Neural progenitor cell (in vitro differentiated cells): Measurements from ENCODE around the gene PANK4. TPM values are rescaled to one million over a fixed set of nuclear protein-coding genes. Genes with fewer than 3 reads are reported as not detected.

Source experiments
- DNase-seq: peaks from one replicate; pipeline ENCODE4 v3.0.0-alpha.2; 2016; ENCODE audit warnings: low spot score
- H2AFZ ChIP-seq: fragments of 200-600 bp; sonication (generic); replicated peaks from 2 replicates; pipeline ENCODE4 v1.6.1; 2016; ENCODE audit warnings: antibody characterized with exemption
- H3F3A ChIP-seq: fragments of 200-600 bp; sonication (generic); 2 replicates; pipeline ENCODE4 v1.6.1; 2016; ENCODE audit warnings: antibody characterized with exemption, low read depth
- H3K27ac ChIP-seq: fragments of 200-600 bp; sonication (generic); 2 replicates; pipeline ENCODE4 v1.5.1; 2016; ENCODE audit warnings: mild to moderate bottlenecking
- H3K27me3 ChIP-seq: fragments of 200-600 bp; sonication (generic); 2 replicates; pipeline ENCODE4 v1.6.1; 2016; ENCODE audit warnings: mild to moderate bottlenecking, moderate library complexity
- H3K36me3 ChIP-seq: fragments of 200-600 bp; sonication (generic); 2 replicates; pipeline ENCODE4 v1.5.1; 2016
- H3K4me1 ChIP-seq: fragments of 200-600 bp; sonication (generic); 2 replicates; pipeline ENCODE4 v1.6.1; 2016; ENCODE audit warnings: mixed run types
- H3K4me2 ChIP-seq: fragments of 200-600 bp; sonication (generic); 2 replicates; pipeline ENCODE4 v1.6.1; 2016
- H3K4me3 ChIP-seq: fragments of 200-600 bp; sonication (generic); 2 replicates; pipeline ENCODE4 v1.5.1; 2016
- H3K79me2 ChIP-seq: fragments of 200-600 bp; sonication (generic); 2 replicates; pipeline ENCODE4 v1.6.1; 2016; ENCODE audit warnings: low read depth
- H3K9ac ChIP-seq: fragments of 200-600 bp; sonication (generic); 2 replicates; pipeline ENCODE4 v1.6.1; 2016
- H3K9me3 ChIP-seq: fragments of 200-600 bp; sonication (generic); 2 replicates; pipeline ENCODE4 v1.5.1; 2016; ENCODE audit warnings: low read depth
- H4K20me1 ChIP-seq: fragments of 200-600 bp; sonication (generic); 2 replicates; pipeline ENCODE4 v1.6.1; 2016; ENCODE audit warnings: low read depth
- H3K27ac Mint-ChIP-seq: 3 replicates; pipeline ENCODE4 v1.8.0; 2021; ENCODE audit warnings: mixed read lengths
- H3K27me3 Mint-ChIP-seq: 2 replicates; pipeline ENCODE4 v1.8.0; 2022; ENCODE audit warnings: low read depth, mild to moderate bottlenecking, inconsistent platforms, moderate library complexity, mixed read lengths; ENCODE audit not compliant: insufficient read depth
- H3K36me3 Mint-ChIP-seq: 3 replicates; pipeline ENCODE4 v1.8.0; 2021; ENCODE audit warnings: mixed read lengths
- H3K4me1 Mint-ChIP-seq: 3 replicates; pipeline ENCODE4 v1.8.0; 2021; ENCODE audit warnings: mixed read lengths
- H3K4me3 Mint-ChIP-seq: 3 replicates; pipeline ENCODE4 v1.8.0; 2021; ENCODE audit warnings: mild to moderate bottlenecking, moderate library complexity, mixed read lengths
- H3K9me3 Mint-ChIP-seq: 3 replicates; pipeline ENCODE4 v1.8.0; 2020; ENCODE audit warnings: mixed read lengths
- CTCF ChIP-seq: fragments of 200-600 bp; sonication (generic); IDR thresholded peaks from 2 replicates; pipeline ENCODE4 v1.5.1; 2017; ENCODE audit warnings: antibody characterized with exemption, mild to moderate bottlenecking
- EZH2 ChIP-seq: fragments of 200-600 bp; sonication (generic); IDR thresholded peaks from 2 replicates; pipeline ENCODE4 v1.6.1; 2017; ENCODE audit warnings: antibody characterized with exemption, mild to moderate bottlenecking, moderate library complexity
- EZH2phosphoT487 ChIP-seq: fragments of 200-600 bp; sonication (generic); IDR thresholded peaks from 2 replicates; pipeline ENCODE4 v1.6.1; 2017; ENCODE audit warnings: antibody characterized with exemption
- total RNA-seq: library from RNA; depleted of rRNA; stranded (reverse); fragments of >200 nt; gene quantifications from 2 replicates; pipeline ENCODE4 v1.2.3, GENCODE V29; 2015; ENCODE audit warnings: low replicate concordance

PANK4 gene
- total RNA-seq, 1 donor from 2014 or later = 30.6 TPM

GRCh38 chr1:2506007-2506860 is 20.2 kb downstream of the PANK4 start:
- TF ChIP-seq CTCF (no peak), EZH2 (no peak), EZH2phosphoT487 (no peak)
- no peaks in the 10 kb centered on the region for H3K36me3 ChIP-seq

GRCh38 chr1:2505461-2505994 is 20.9 kb downstream of the PANK4 start:
- H3K4me1 ChIP-seq = no peaks in the 10 kb centered on the region
- Mint-ChIP-seq H3K27ac (no peak overlapping the region), H3K9me3 (no peaks in the 10 kb centered on the region), H3K4me1 (peaks cover under 1% of the 10 kb centered on the region), H3K27me3 (peaks cover 2% of the 10 kb centered on the region), H3K4me3 (no peak overlapping the region), H3K36me3 (peaks cover 2% of the 10 kb centered on the region)
- H3K36me3 ChIP-seq = no peaks in the 10 kb centered on the region
- no peak overlapping the region for H3K9ac ChIP-seq
- no peak overlapping the region for H3K4me3 ChIP-seq
- H4K20me1 ChIP-seq = peaks cover 49% of the 10 kb centered on the region
- H3F3A ChIP-seq = no peaks in the 10 kb centered on the region
- H3K79me2 ChIP-seq = no peaks in the 10 kb centered on the region
- no peak overlapping the region for H3K27ac ChIP-seq
- no peak overlapping the region for H3K4me2 ChIP-seq
- DNase-seq = no peak
- TF ChIP-seq EZH2phosphoT487 (no peak), EZH2 (no peak), CTCF (no peak)
- no peak overlapping the region for H2AFZ ChIP-seq
- H3K27me3 ChIP-seq = no peaks in the 10 kb centered on the region
- H3K9me3 ChIP-seq = no peaks in the 10 kb centered on the region

More at GRCh38 chr1:2506007-2506860, 20.2 kb downstream of the PANK4 start:
- Histone ChIP-seq H3K4me1 (no peaks in the 10 kb centered on the region), H3K27me3 (no peaks in the 10 kb centered on the region), H3K27ac (no peak overlapping the region), H3K4me3 (no peak overlapping the region), H3K79me2 (no peaks in the 10 kb centered on the region), H3F3A (no peaks in the 10 kb centered on the region), H3K9me3 (no peaks in the 10 kb centered on the region), H3K9ac (no peak overlapping the region), H3K4me2 (no peak overlapping the region), H2AFZ (no peak overlapping the region), H4K20me1 (peaks cover 49% of the 10 kb centered on the region)
- H3K9me3 Mint-ChIP-seq = no peaks in the 10 kb centered on the region
- peaks cover 2% of the 10 kb centered on the region for H3K27me3 Mint-ChIP-seq
- peaks cover 2% of the 10 kb centered on the region for H3K36me3 Mint-ChIP-seq
- DNase-seq = no peak
- no peak overlapping the region for H3K4me3 Mint-ChIP-seq
- H3K4me1 Mint-ChIP-seq = no peaks in the 10 kb centered on the region
- no peak overlapping the region for H3K27ac Mint-ChIP-seq

- H3K27me3 Mint-ChIP-seq = peaks cover 2% of the 10 kb centered on the region
- peaks cover 2% of the 10 kb centered on the region for H3K36me3 Mint-ChIP-seq
- H3K4me1 Mint-ChIP-seq = peaks cover 3% of the 10 kb centered on the region
Measured at GRCh38 chr1:2504949-2505272, 21.5 kb downstream of the PANK4 start.

More at GRCh38 chr1:2504949-2505272, 21.5 kb downstream of the PANK4 start:
- Histone ChIP-seq H3K9ac (no peak overlapping the region), H3K4me1 (no peaks in the 10 kb centered on the region), H3K79me2 (no peaks in the 10 kb centered on the region), H3K27ac (no peak overlapping the region), H3K36me3 (no peaks in the 10 kb centered on the region), H3K27me3 (no peaks in the 10 kb centered on the region), H3K4me3 (no peak overlapping the region), H3K4me2 (no peak overlapping the region), H3F3A (no peaks in the 10 kb centered on the region), H2AFZ (no peak overlapping the region), H4K20me1 (peaks cover 49% of the 10 kb centered on the region), H3K9me3 (no peaks in the 10 kb centered on the region)
- DNase-seq = no peak
- Mint-ChIP-seq H3K4me3 (no peak overlapping the region), H3K9me3 (no peaks in the 10 kb centered on the region), H3K27ac (no peak overlapping the region)
- TF ChIP-seq EZH2 (no peak), EZH2phosphoT487 (no peak), CTCF (no peak)
